Measurements from ENCODE around the gene MRGPRX4. TPM values are rescaled to one million over a fixed set of nuclear protein-coding genes. Genes with fewer than 3 reads are reported as not detected.
"Not testable (repeated sequence)": the region's sequence is repeated elsewhere in the genome, so short reads cannot be mapped to it uniquely, and the experiment has no call there.

Gene MRGPRX4
- total and polyA plus RNA-seq, 3 experiments from 2014 or later: not detected

GRCh38 chr11:18145837-18146236, 26.8 kb upstream of the MRGPRX4 start:
- POLR2A ChIA-PET: no interaction called here
- CTCF ChIA-PET: no interaction called here
- Histone ChIP-seq H3K4me1 (ENCODE audit: insufficient read depth, low read length) (no peaks in the 10 kb centered on the region), H3K4me3 (ENCODE audit: low read length) (no peak overlapping the region), H3K36me3 (ENCODE audit: insufficient read depth, low read length) (no peaks in the 10 kb centered on the region), H3K27ac (ENCODE audit: low read depth, low read length) (no peak overlapping the region), H3K27me3 (ENCODE audit: insufficient read depth, low read length, poor library complexity, severe bottlenecking) (no peaks in the 10 kb centered on the region), H3K9me3 (ENCODE audit: low read length) (no peaks in the 10 kb centered on the region)
- no peaks in the 10 kb centered on the region for H3K36me3 Mint-ChIP-seq
- H3K4me1 Mint-ChIP-seq: peaks cover 8 to 9% (median 8%) of the 10 kb centered on the region in 3 donors
- peak overlapping the region in 3 of 7 donors; percentile 13 to 47 (median 37) for H3K4me3 Mint-ChIP-seq
- peaks cover 13 to 42% of the 10 kb centered on the region in 2 donors for H3K27me3 Mint-ChIP-seq
- peak overlapping the region in 1 of 8 donors; percentile 49 for H3K27ac Mint-ChIP-seq
- no peak for DNase-seq
- H3K9me3 Mint-ChIP-seq: peaks cover 0 to 2% (median 0%) of the 10 kb centered on the region in 5 donors

GRCh38 chr11:18151581-18151980, 21.1 kb upstream of the MRGPRX4 start:
- Histone ChIP-seq H3K4me1 (ENCODE audit: insufficient read depth, low read length) (no peaks in the 10 kb centered on the region), H3K9me3 (ENCODE audit: low read length) (no peaks in the 10 kb centered on the region), H3K4me3 (ENCODE audit: low read length) (no peak overlapping the region), H3K27me3 (ENCODE audit: insufficient read depth, low read length, poor library complexity, severe bottlenecking) (no peaks in the 10 kb centered on the region), H3K27ac (ENCODE audit: low read depth, low read length) (no peak overlapping the region), H3K36me3 (ENCODE audit: insufficient read depth, low read length) (no peaks in the 10 kb centered on the region)
- CTCF ChIA-PET: interaction anchor here (0.6 kb wide), 1 partner anchor 218 kb away, joined by 3 read pairs; no protein-coding TSS in a partner anchor
- Mint-ChIP-seq H3K4me1 (no peaks in the 10 kb centered on the region), H3K9me3 (peaks cover 0 to 4% (median 2%) of the 10 kb centered on the region in 5 donors), H3K4me3 (no peak overlapping the region), H3K27me3 (peaks cover 3 to 48% of the 10 kb centered on the region in 2 donors), H3K27ac (no peak overlapping the region), H3K36me3 (no peaks in the 10 kb centered on the region)
- DNase-seq: no peak
- POLR2A ChIA-PET: no interaction called here

GRCh38 chr11:18168372-18168771, 4.3 kb upstream of the MRGPRX4 start:
- POLR2A ChIA-PET: no interaction called here
- no peak overlapping the region for H3K27ac Mint-ChIP-seq

GRCh38 chr11:18171377-18172000, 1.1 kb upstream of the MRGPRX4 start:
- Histone ChIP-seq H3K36me3 (ENCODE audit: insufficient read depth, low read length) (no peaks in the 10 kb centered on the region), H3K4me1 (ENCODE audit: insufficient read depth, low read length) (no peaks in the 10 kb centered on the region), H3K9me3 (ENCODE audit: low read length) (no peaks in the 10 kb centered on the region), H3K27ac (ENCODE audit: low read depth, low read length) (no peak overlapping the region), H3K4me3 (ENCODE audit: low read length) (no peak overlapping the region), H3K27me3 (ENCODE audit: insufficient read depth, low read length, poor library complexity, severe bottlenecking) (no peaks in the 10 kb centered on the region)
- CTCF ChIA-PET: no interaction called here
- POLR2A ChIA-PET: no interaction called here
- no peaks in the 10 kb centered on the region for H3K36me3 Mint-ChIP-seq
- H3K9me3 Mint-ChIP-seq: peaks cover 0 to 8% (median 0%) of the 10 kb centered on the region in 5 donors
- no peak overlapping the region for H3K4me3 Mint-ChIP-seq
- no peak overlapping the region for H3K27ac Mint-ChIP-seq
- DNase-seq: no peak
- H3K27me3 Mint-ChIP-seq: peaks cover 13 to 50% of the 10 kb centered on the region in 2 donors
- H3K4me1 Mint-ChIP-seq: no peaks in the 10 kb centered on the region

More at GRCh38 chr11:18168372-18168771, 4.3 kb upstream of the MRGPRX4 start:
- Mint-ChIP-seq H3K9me3 (peaks cover 0 to 11% (median 2%) of the 10 kb centered on the region in 5 donors), H3K4me1 (peaks cover 0 to 6% (median 4%) of the 10 kb centered on the region in 3 donors), H3K36me3 (no peaks in the 10 kb centered on the region), H3K27me3 (peaks cover 10 to 27% of the 10 kb centered on the region in 2 donors), H3K4me3 (no peak overlapping the region)
- Histone ChIP-seq H3K27ac (ENCODE audit: low read depth, low read length) (no peak overlapping the region), H3K36me3 (ENCODE audit: insufficient read depth, low read length) (no peaks in the 10 kb centered on the region), H3K4me1 (ENCODE audit: insufficient read depth, low read length) (no peaks in the 10 kb centered on the region), H3K27me3 (ENCODE audit: insufficient read depth, low read length, poor library complexity, severe bottlenecking) (no peaks in the 10 kb centered on the region), H3K9me3 (ENCODE audit: low read length) (no peaks in the 10 kb centered on the region), H3K4me3 (ENCODE audit: low read length) (no peak overlapping the region)
- no peak for DNase-seq
- CTCF ChIA-PET: no interaction called here

- CTCF ChIA-PET: no interaction called here
- Histone ChIP-seq H3K9me3 (ENCODE audit: low read length) (no peaks in the 10 kb centered on the region), H3K27ac (ENCODE audit: low read depth, low read length) (no peak overlapping the region), H3K4me3 (ENCODE audit: low read length) (no peak overlapping the region), H3K27me3 (ENCODE audit: insufficient read depth, low read length, poor library complexity, severe bottlenecking) (no peaks in the 10 kb centered on the region), H3K4me1 (ENCODE audit: insufficient read depth, low read length) (no peaks in the 10 kb centered on the region), H3K36me3 (ENCODE audit: insufficient read depth, low read length) (no peaks in the 10 kb centered on the region)
- Mint-ChIP-seq H3K27ac (no peak overlapping the region), H3K4me3 (no peak overlapping the region), H3K4me1 (no peaks in the 10 kb centered on the region), H3K27me3 (peaks cover 20 to 62% of the 10 kb centered on the region in 2 donors), H3K9me3 (no peaks in the 10 kb centered on the region), H3K36me3 (no peaks in the 10 kb centered on the region)
- POLR2A ChIA-PET: no interaction called here
- no peak for DNase-seq
Measured at GRCh38 chr11:18173225-18173866, 709 bp downstream of the MRGPRX4 start.

GRCh38 chr11:18188796-18189195, 16.2 kb downstream of the MRGPRX4 start:
- ChIA-PET POLR2A (no interaction called here), CTCF (no interaction called here)
- H3K4me3 ChIP-seq (ENCODE audit: low read length): no peak overlapping the region
- Mint-ChIP-seq H3K4me3 (no peak overlapping the region), H3K27me3 (peaks cover 18 to 40% of the 10 kb centered on the region in 2 donors), H3K4me1 (no peaks in the 10 kb centered on the region), H3K27ac (no peak overlapping the region), H3K36me3 (no peaks in the 10 kb centered on the region), H3K9me3 (peaks cover 0 to 2% (median 0%) of the 10 kb centered on the region in 5 donors)
- H3K4me1 ChIP-seq (ENCODE audit: insufficient read depth, low read length): no peaks in the 10 kb centered on the region
- no peaks in the 10 kb centered on the region for H3K9me3 ChIP-seq (ENCODE audit: low read length)
- no peaks in the 10 kb centered on the region for H3K36me3 ChIP-seq (ENCODE audit: insufficient read depth, low read length)
- no peaks in the 10 kb centered on the region for H3K27me3 ChIP-seq (ENCODE audit: insufficient read depth, low read length, poor library complexity, severe bottlenecking)
- no peak for DNase-seq
- no peak overlapping the region for H3K27ac ChIP-seq (ENCODE audit: low read depth, low read length)

- H3K4me1 Mint-ChIP-seq; DNase-seq; POLR2A ChIA-PET; H3K27ac Mint-ChIP-seq; H3K9me3 Mint-ChIP-seq; H3K4me1 ChIP-seq (ENCODE audit: insufficient read depth, low read length); H3K36me3 ChIP-seq (ENCODE audit: insufficient read depth, low read length); H3K36me3 Mint-ChIP-seq; H3K4me3 ChIP-seq (ENCODE audit: low read length); H3K27ac ChIP-seq (ENCODE audit: low read depth, low read length); H3K9me3 ChIP-seq (ENCODE audit: low read length); CTCF ChIA-PET; H3K27me3 ChIP-seq (ENCODE audit: insufficient read depth, low read length, poor library complexity, severe bottlenecking); H3K4me3 Mint-ChIP-seq: not testable (repeated sequence)
- H3K27me3 Mint-ChIP-seq: peaks cover 17 to 36% of the 10 kb centered on the region in 2 donors
Measured at GRCh38 chr11:18189476-18190245, 17.0 kb downstream of the MRGPRX4 start.

GRCh38 chr11:18191376-18191775, 18.7 kb downstream of the MRGPRX4 start:
- peaks cover 0 to 2% (median 0%) of the 10 kb centered on the region in 5 donors for H3K9me3 Mint-ChIP-seq
- Histone ChIP-seq H3K27ac (ENCODE audit: low read depth, low read length) (no peak overlapping the region), H3K4me1 (ENCODE audit: insufficient read depth, low read length) (no peaks in the 10 kb centered on the region), H3K4me3 (ENCODE audit: low read length) (no peak overlapping the region), H3K9me3 (ENCODE audit: low read length) (no peaks in the 10 kb centered on the region), H3K27me3 (ENCODE audit: insufficient read depth, low read length, poor library complexity, severe bottlenecking) (no peaks in the 10 kb centered on the region), H3K36me3 (ENCODE audit: insufficient read depth, low read length) (no peaks in the 10 kb centered on the region)
- H3K36me3 Mint-ChIP-seq: no peaks in the 10 kb centered on the region
- H3K27me3 Mint-ChIP-seq: peaks cover 15 to 24% of the 10 kb centered on the region in 2 donors
- DNase-seq: no peak
- ChIA-PET POLR2A (no interaction called here), CTCF (no interaction called here)
- no peaks in the 10 kb centered on the region for H3K4me1 Mint-ChIP-seq
- no peak overlapping the region for H3K27ac Mint-ChIP-seq
- H3K4me3 Mint-ChIP-seq: no peak overlapping the region
